ENCODE results near the gene HS3ST6. TPM values are rescaled to one million over a fixed set of nuclear protein-coding genes. Genes with fewer than 3 reads are reported as not detected.

Gene HS3ST6
- total RNA-seq, 1 donor from 2014 or later: not detected

GRCh38 chr16:1906055-1906845, 12.0 kb downstream of the HS3ST6 start:
- Mint-ChIP-seq H3K9me3 (ENCODE audit: unreplicated experiment) (no peaks in the 10 kb centered on the region), H3K36me3 (ENCODE audit: low read depth, unreplicated experiment) (no peaks in the 10 kb centered on the region), H3K4me1 (ENCODE audit: unreplicated experiment) (peaks cover 4% of the 10 kb centered on the region), H3K4me3 (ENCODE audit: unreplicated experiment) (no peak overlapping the region), H3K27ac (ENCODE audit: unreplicated experiment) (no peak overlapping the region), H3K27me3 (ENCODE audit: unreplicated experiment) (peaks cover 10% of the 10 kb centered on the region)
- no peak for DNase-seq (ENCODE audit: low spot score)
- TF ChIP-seq, protein P1, sequence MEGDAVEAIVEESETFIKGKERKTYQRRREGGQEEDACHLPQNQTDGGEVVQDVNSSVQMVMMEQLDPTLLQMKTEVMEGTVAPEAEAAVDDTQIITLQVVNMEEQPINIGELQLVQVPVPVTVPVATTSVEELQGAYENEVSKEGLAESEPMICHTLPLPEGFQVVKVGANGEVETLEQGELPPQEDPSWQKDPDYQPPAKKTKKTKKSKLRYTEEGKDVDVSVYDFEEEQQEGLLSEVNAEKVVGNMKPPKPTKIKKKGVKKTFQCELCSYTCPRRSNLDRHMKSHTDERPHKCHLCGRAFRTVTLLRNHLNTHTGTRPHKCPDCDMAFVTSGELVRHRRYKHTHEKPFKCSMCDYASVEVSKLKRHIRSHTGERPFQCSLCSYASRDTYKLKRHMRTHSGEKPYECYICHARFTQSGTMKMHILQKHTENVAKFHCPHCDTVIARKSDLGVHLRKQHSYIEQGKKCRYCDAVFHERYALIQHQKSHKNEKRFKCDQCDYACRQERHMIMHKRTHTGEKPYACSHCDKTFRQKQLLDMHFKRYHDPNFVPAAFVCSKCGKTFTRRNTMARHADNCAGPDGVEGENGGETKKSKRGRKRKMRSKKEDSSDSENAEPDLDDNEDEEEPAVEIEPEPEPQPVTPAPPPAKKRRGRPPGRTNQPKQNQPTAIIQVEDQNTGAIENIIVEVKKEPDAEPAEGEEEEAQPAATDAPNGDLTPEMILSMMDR (IDR thresholded peaks at IDR 0.05; ENCODE audit: unreplicated experiment): no peak

GRCh38 chr16:1903845-1904840, 14.1 kb downstream of the HS3ST6 start:
- DNase-seq (ENCODE audit: low spot score): no peak
- Mint-ChIP-seq H3K27ac (ENCODE audit: unreplicated experiment) (no peak overlapping the region), H3K4me1 (ENCODE audit: unreplicated experiment) (peaks cover 4% of the 10 kb centered on the region), H3K36me3 (ENCODE audit: low read depth, unreplicated experiment) (no peaks in the 10 kb centered on the region), H3K4me3 (ENCODE audit: unreplicated experiment) (no peak overlapping the region), H3K9me3 (ENCODE audit: unreplicated experiment) (no peaks in the 10 kb centered on the region), H3K27me3 (ENCODE audit: unreplicated experiment) (peaks cover 10% of the 10 kb centered on the region)
- TF ChIP-seq, protein P1 (IDR thresholded peaks at IDR 0.05; ENCODE audit: unreplicated experiment): no peak

GRCh38 chr16:1903220-1903574, 15.0 kb downstream of the HS3ST6 start:
- no peak for DNase-seq (ENCODE audit: low spot score)
- no peak overlapping the region for H3K4me3 Mint-ChIP-seq (ENCODE audit: unreplicated experiment)
- peaks cover 10% of the 10 kb centered on the region for H3K27me3 Mint-ChIP-seq (ENCODE audit: unreplicated experiment)
- H3K9me3 Mint-ChIP-seq (ENCODE audit: unreplicated experiment): no peaks in the 10 kb centered on the region
- H3K36me3 Mint-ChIP-seq (ENCODE audit: low read depth, unreplicated experiment): no peaks in the 10 kb centered on the region
- H3K27ac Mint-ChIP-seq (ENCODE audit: unreplicated experiment): no peak overlapping the region
- TF ChIP-seq, protein P1 (IDR thresholded peaks at IDR 0.05; ENCODE audit: unreplicated experiment): no peak
- H3K4me1 Mint-ChIP-seq (ENCODE audit: unreplicated experiment): no peaks in the 10 kb centered on the region

DNA sequence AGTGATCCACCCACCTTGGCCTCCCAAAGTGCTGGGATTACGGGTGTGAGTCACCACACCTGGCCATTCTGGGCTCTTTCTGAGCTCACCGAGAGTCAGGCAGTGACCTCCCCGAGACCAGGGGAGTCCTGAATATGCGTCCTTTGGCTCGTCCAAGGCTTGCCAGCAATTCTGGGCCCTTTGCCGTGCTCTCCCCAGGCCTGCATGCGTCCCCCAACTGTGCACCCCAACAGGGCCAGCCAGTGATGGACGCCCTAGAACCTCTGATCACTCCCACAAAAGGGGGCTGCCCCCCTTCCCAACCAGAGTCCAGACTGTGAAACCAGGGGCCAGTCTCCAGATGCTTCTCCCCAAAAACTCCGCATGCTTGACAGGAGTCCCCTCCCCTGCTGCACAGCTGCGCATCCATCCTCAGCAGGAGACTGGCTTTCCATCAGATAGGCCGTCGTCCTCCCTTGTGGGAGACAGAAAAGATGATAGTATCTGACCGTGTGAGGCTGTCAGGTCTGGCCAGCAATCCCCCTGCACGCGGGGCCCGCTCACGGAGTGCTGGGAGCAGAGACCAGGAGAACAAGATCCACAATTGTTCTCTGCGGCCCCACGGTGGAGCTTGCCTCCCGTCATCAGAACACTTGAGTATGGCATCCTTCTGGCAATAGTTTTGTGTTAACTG, 15.5 kb downstream of the HS3ST6 start:
- H3K27ac Mint-ChIP-seq (ENCODE audit: unreplicated experiment): no peak overlapping the region
- H3K9me3 Mint-ChIP-seq (ENCODE audit: unreplicated experiment): no peaks in the 10 kb centered on the region
- DNase-seq (ENCODE audit: low spot score): no peak
- H3K36me3 Mint-ChIP-seq (ENCODE audit: low read depth, unreplicated experiment): no peaks in the 10 kb centered on the region
- no peaks in the 10 kb centered on the region for H3K4me1 Mint-ChIP-seq (ENCODE audit: unreplicated experiment)
- no peak overlapping the region for H3K4me3 Mint-ChIP-seq (ENCODE audit: unreplicated experiment)
- peaks cover 10% of the 10 kb centered on the region for H3K27me3 Mint-ChIP-seq (ENCODE audit: unreplicated experiment)
- TF ChIP-seq, protein P1 (IDR thresholded peaks at IDR 0.05; ENCODE audit: unreplicated experiment): no peak
